Neural cell (in vitro differentiated cells): Measurements from ENCODE around the gene KCTD17.

ENCODE experiments used
- CTCF ChIP-seq: fragments of 450-650 bp; IDR thresholded peaks from 2 replicates; pipeline ENCODE4 v1.5.1; 2014; ENCODE audit warnings: antibody characterized with exemption, mild to moderate bottlenecking, moderate library complexity; ENCODE audit not compliant: poor library complexity, severe bottlenecking
- EP300 ChIP-seq: fragments of 450-650 bp; conservative IDR thresholded peaks from 2 replicates; pipeline ENCODE4 v1.6.1; 2014; ENCODE audit warnings: antibody characterized with exemption, mild to moderate bottlenecking, moderate library complexity; ENCODE audit not compliant: poor library complexity, severe bottlenecking
- EZH2 ChIP-seq: fragments of 200-600, 300-800 bp; shearing (Covaris generic), sonication (generic); IDR thresholded peaks from 2 replicates; pipeline ENCODE4 v1.6.1; 2014; ENCODE audit warnings: antibody characterized with exemption, low read length, borderline replicate concordance, mild to moderate bottlenecking; ENCODE audit not compliant: insufficient read depth, poor library complexity, severe bottlenecking
- MXI1 ChIP-seq: fragments of 450-650 bp; conservative IDR thresholded peaks from 2 replicates; pipeline ENCODE4 v1.6.1; 2014; ENCODE audit warnings: antibody characterized with exemption, mild to moderate bottlenecking; ENCODE audit not compliant: poor library complexity, severe bottlenecking
- POLR2AphosphoS5 ChIP-seq: IDR thresholded peaks from 2 replicates; pipeline ENCODE4 v1.6.1; 2012
- SMC3 ChIP-seq: fragments of 450-650 bp; conservative IDR thresholded peaks from 2 replicates; pipeline ENCODE4 v1.6.1; 2014; ENCODE audit warnings: antibody characterized with exemption, mild to moderate bottlenecking, moderate library complexity; ENCODE audit not compliant: poor library complexity

DNA sequence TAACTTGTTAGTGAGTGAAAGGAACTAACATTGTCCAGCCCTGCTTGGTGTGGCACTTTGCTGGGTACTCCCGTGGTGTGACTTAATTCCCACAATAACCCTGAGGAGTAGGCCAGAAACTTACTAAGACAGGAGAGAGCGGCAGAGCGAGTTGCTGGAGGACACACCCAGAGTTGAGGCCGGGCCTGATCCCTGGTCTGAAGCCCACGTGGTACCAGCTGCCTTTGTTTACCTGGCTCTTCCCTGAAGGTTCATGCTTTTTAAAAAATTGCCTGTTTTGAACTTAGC lies 31.4 kb upstream of the KCTD17 start:
- TF ChIP-seq EZH2 (no peak), SMC3 (no peak), CTCF (no peak), EP300 (no peak), POLR2AphosphoS5 (no peak), MXI1 (no peak)
